Measurements from ENCODE around the gene SNED1. TPM values are rescaled to one million over a fixed set of nuclear protein-coding genes. Genes with fewer than 3 reads are reported as not detected.

Gene SNED1
- polyA plus RNA-seq, 1 donor (not counting 4 experiments of a cell fraction or from before 2014, with no cell fraction given), result 0.12 TPM

DNA sequence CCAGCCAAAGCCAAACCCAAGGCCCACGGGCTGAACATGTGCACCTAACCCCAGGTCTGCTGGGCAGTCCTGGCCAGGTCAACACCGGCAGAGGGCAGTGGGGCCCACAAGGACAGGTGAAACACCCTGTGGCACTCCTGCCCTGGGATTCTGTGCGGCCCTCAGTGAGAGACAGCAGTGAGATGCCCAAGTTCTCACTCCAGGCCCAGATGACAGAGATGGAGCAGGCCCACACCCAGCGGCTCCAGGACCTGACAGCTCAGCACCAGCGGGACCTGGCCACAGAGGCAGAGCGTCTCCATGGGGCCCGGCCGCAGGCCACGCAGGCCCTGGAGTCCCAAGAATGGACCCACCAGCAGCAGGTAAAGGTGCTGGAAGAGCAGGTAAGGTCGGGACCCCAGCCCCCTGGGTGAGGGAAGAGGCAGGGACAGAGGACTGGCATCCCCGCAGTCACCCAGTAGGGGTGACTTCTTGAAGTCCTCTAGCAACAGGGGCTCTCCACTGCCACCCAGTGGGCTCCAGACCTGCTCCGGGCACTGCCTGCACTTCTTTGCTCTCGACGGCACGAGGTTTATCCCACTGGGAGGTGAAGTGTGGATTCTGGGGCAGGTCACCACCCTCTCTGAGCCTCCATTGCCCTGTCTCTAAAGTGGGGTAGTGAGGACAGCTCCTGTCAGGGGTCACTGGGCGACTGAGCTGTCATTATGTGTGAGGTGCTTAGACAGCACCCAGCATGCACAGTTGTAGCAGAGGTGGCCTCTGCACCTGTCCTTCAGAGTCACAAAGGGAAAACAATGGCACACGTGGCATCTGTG is 8.8 kb upstream of the SNED1 start:
- H3K9me1 ChIP-seq (ENCODE audit: control insufficient read depth, extremely low read depth, insufficient read depth, low read length), result no peaks in the 10 kb centered on the region
- no peaks in the 10 kb centered on the region for H3K27me3 ChIP-seq (ENCODE audit: control insufficient read depth, extremely low read depth, insufficient read depth, low read length)
- no peak overlapping the region for H2AFZ ChIP-seq (ENCODE audit: control insufficient read depth, low read length)
- peaks cover 3% of the 10 kb centered on the region for H3K9me3 ChIP-seq (ENCODE audit: control insufficient read depth, low read depth, low read length)
- H3K27ac ChIP-seq (ENCODE audit: control insufficient read depth, insufficient read depth, low read length), result no peak overlapping the region
- H3K36me3 ChIP-seq (ENCODE audit: control insufficient read depth in 2 of 2, extremely low read depth in 1 of 2, insufficient read depth in 2 of 2, low read length in 2 of 2), result no peaks in the 10 kb centered on the region
- H3K9ac ChIP-seq (ENCODE audit: control insufficient read depth, extremely low read depth, insufficient read depth, low read length), result no peak overlapping the region
- DNase-seq (ENCODE audit: low read depth, low spot score), result no peak
- H3K79me2 ChIP-seq (ENCODE audit: control insufficient read depth, insufficient read depth, low read length), result no peaks in the 10 kb centered on the region
- no peak overlapping the region for H3K4me2 ChIP-seq (ENCODE audit: control insufficient read depth, extremely low read depth, insufficient read depth, low read depth, low read length)
- FAIRE-seq, result no peak
- no peaks in the 10 kb centered on the region for H4K20me1 ChIP-seq (ENCODE audit: control insufficient read depth, extremely low read depth, insufficient read depth, low read length)
- dilution Hi-C loops (cut with MboI; ENCODE audit: extremely low pct_ligation_motif_present, low sequenced_read_pairs), result no loop called here
- TF ChIP-seq EZH2 (IDR thresholded peaks at IDR 0.05; ENCODE audit: low read length) (no peak), CTCF (optimal IDR thresholded peaks at IDR 0.05 in 1 of 3, IDR thresholded peaks at IDR 0.05 in 1 of 3, conservative IDR thresholded peaks at IDR 0.05 in 1 of 3; ENCODE audit: extremely low read depth in 1 of 3, insufficient read depth in 2 of 3, low read length in 3 of 3) (peak; percentile 8 to 46 (median 42))
- H3K4me1 ChIP-seq (ENCODE audit: control insufficient read depth, extremely low read depth, insufficient read depth, low read length), result no peaks in the 10 kb centered on the region
- no peak overlapping the region for H3K4me3 ChIP-seq (ENCODE audit: control insufficient read depth in 2 of 3, extremely low read depth in 1 of 3, insufficient read depth in 2 of 3, low read depth in 1 of 3, low read length in 3 of 3)

GRCh38 chr2:240990266-240990529 is 8.2 kb upstream of the SNED1 start:
- no peaks in the 10 kb centered on the region for H4K20me1 ChIP-seq (ENCODE audit: control insufficient read depth, extremely low read depth, insufficient read depth, low read length)
- no peak overlapping the region for H3K4me2 ChIP-seq (ENCODE audit: control insufficient read depth, extremely low read depth, insufficient read depth, low read depth, low read length)
- no peak for TF ChIP-seq CTCF (optimal IDR thresholded peaks at IDR 0.05 in 1 of 3, IDR thresholded peaks at IDR 0.05 in 1 of 3, conservative IDR thresholded peaks at IDR 0.05 in 1 of 3; ENCODE audit: extremely low read depth in 1 of 3, insufficient read depth in 2 of 3, low read length in 3 of 3)
- no peak for TF ChIP-seq EZH2 (IDR thresholded peaks at IDR 0.05; ENCODE audit: low read length)
- H3K27ac ChIP-seq (ENCODE audit: control insufficient read depth, insufficient read depth, low read length), result no peak overlapping the region
- DNase-seq (ENCODE audit: low read depth, low spot score) (no peak), FAIRE-seq (no peak)
- no peak overlapping the region for H3K9ac ChIP-seq (ENCODE audit: control insufficient read depth, extremely low read depth, insufficient read depth, low read length)
- H3K27me3 ChIP-seq (ENCODE audit: control insufficient read depth, extremely low read depth, insufficient read depth, low read length), result no peaks in the 10 kb centered on the region
- H3K79me2 ChIP-seq (ENCODE audit: control insufficient read depth, insufficient read depth, low read length), result no peaks in the 10 kb centered on the region
- H3K9me1 ChIP-seq (ENCODE audit: control insufficient read depth, extremely low read depth, insufficient read depth, low read length), result no peaks in the 10 kb centered on the region
- dilution Hi-C loops (cut with MboI; ENCODE audit: extremely low pct_ligation_motif_present, low sequenced_read_pairs), result no loop called here
- no peaks in the 10 kb centered on the region for H3K4me1 ChIP-seq (ENCODE audit: control insufficient read depth, extremely low read depth, insufficient read depth, low read length)
- no peaks in the 10 kb centered on the region for H3K36me3 ChIP-seq (ENCODE audit: control insufficient read depth in 2 of 2, extremely low read depth in 1 of 2, insufficient read depth in 2 of 2, low read length in 2 of 2)
- H3K9me3 ChIP-seq (ENCODE audit: control insufficient read depth, low read depth, low read length), result peaks cover 3% of the 10 kb centered on the region
- H3K4me3 ChIP-seq (ENCODE audit: control insufficient read depth in 2 of 3, extremely low read depth in 1 of 3, insufficient read depth in 2 of 3, low read depth in 1 of 3, low read length in 3 of 3), result no peak overlapping the region
- no peak overlapping the region for H2AFZ ChIP-seq (ENCODE audit: control insufficient read depth, low read length)
